WTC11 (cell line): ENCODE measurements around the gene CLCN6. TPM values are rescaled to one million over a fixed set of nuclear protein-coding genes. Genes with fewer than 3 reads are reported as not detected.

ENCODE experiments used
- ATAC-seq: fragments of 200-7000 bp; cut with Tn5 transposase; 2 replicates; pipeline ENCODE4 v1.10.0; 2021; ENCODE audit warnings: mild to moderate bottlenecking, moderate library complexity
- CTCF ChIA-PET: fragments of 300-600 bp; sonication (Branson Sonifier 250); formaldehyde crosslinking; loops from one replicate; lab custom pipeline; 2021; ENCODE audit warnings: antibody characterized with exemption; lab: Charles Lee
- POLR2A ChIA-PET: fragments of 350-600 bp; sonication (Branson Sonifier 250); formaldehyde crosslinking; loops from one replicate; lab custom pipeline; 2021; ENCODE audit warnings: antibody characterized with exemption; lab: Charles Lee
- DNase-seq: peaks from one replicate; pipeline ENCODE4 v3.0.0; 2021; ENCODE audit warnings: low spot score
- H3K27ac Mint-ChIP-seq: 2 replicates; pipeline ENCODE4 v1.8.0; 2021; ENCODE audit warnings: mixed read lengths
- H3K27me3 Mint-ChIP-seq: 2 replicates; pipeline ENCODE4 v1.8.0; 2021; ENCODE audit warnings: low read depth, mild to moderate bottlenecking, moderate library complexity, mixed read lengths
- H3K36me3 Mint-ChIP-seq: 2 replicates; pipeline ENCODE4 v1.8.0; 2021; ENCODE audit warnings: mixed read lengths
- H3K4me1 Mint-ChIP-seq: 2 replicates; pipeline ENCODE4 v1.8.0; 2022; ENCODE audit warnings: mixed read lengths
- H3K4me3 Mint-ChIP-seq: 2 replicates; pipeline ENCODE4 v1.8.0; 2021; ENCODE audit warnings: mild to moderate bottlenecking, moderate library complexity, mixed read lengths
- H3K9me3 Mint-ChIP-seq: 2 replicates; pipeline ENCODE4 v1.8.0; 2021; ENCODE audit warnings: mixed read lengths
- ELF4 ChIP-seq: sonication (generic); formaldehyde crosslinking; IDR thresholded peaks from 2 replicates; pipeline ENCODE4 v1.8.1; 2022; ENCODE audit warnings: low read depth, mild to moderate bottlenecking, moderate library complexity, missing genetic modification reagents
- GTF2I ChIP-seq: fragments of 250-450 bp; sonication (Bioruptor Pico); conservative IDR thresholded peaks from 2 replicates; pipeline ENCODE4 v1.4.0; 2021; ENCODE audit warnings: mild to moderate bottlenecking
- IRF2 ChIP-seq: sonication (generic); formaldehyde crosslinking; IDR thresholded peaks from 2 replicates; pipeline ENCODE4 v1.8.0; 2022; ENCODE audit warnings: low read depth, missing genetic modification reagents, borderline replicate concordance
- KAT7 ChIP-seq: sonication (generic); formaldehyde crosslinking; IDR thresholded peaks from 2 replicates; pipeline ENCODE4 v1.8.1; 2023; ENCODE audit warnings: missing genetic modification reagents, mild to moderate bottlenecking, borderline replicate concordance
- NFYB ChIP-seq: sonication (generic); formaldehyde crosslinking; conservative IDR thresholded peaks from 2 replicates; pipeline ENCODE4 v1.8.0; 2022; ENCODE audit warnings: low read depth, missing genetic modification reagents
- NR2C2 ChIP-seq: sonication (generic); formaldehyde crosslinking; IDR thresholded peaks from 2 replicates; pipeline ENCODE4 v1.8.0; 2022; ENCODE audit warnings: mild to moderate bottlenecking, missing genetic modification reagents
- NR3C1 ChIP-seq: sonication (generic); formaldehyde crosslinking; conservative IDR thresholded peaks from 2 replicates; pipeline ENCODE4 v1.8.1; 2023; ENCODE audit warnings: low read depth, mild to moderate bottlenecking, missing genetic modification reagents
- RORB ChIP-seq: fragments of 250-450 bp; sonication (Bioruptor Pico); IDR thresholded peaks from 2 replicates; pipeline ENCODE4 v1.9.0; 2021; ENCODE audit warnings: mild to moderate bottlenecking
- TCF7 ChIP-seq: sonication (generic); formaldehyde crosslinking; IDR thresholded peaks from 2 replicates; pipeline ENCODE4 v1.8.0; 2022; ENCODE audit warnings: mild to moderate bottlenecking, low read depth, missing genetic modification reagents, moderate library complexity
- ZNF121 ChIP-seq: sonication (generic); formaldehyde crosslinking; IDR thresholded peaks from 2 replicates; pipeline ENCODE4 v1.8.0; 2023; ENCODE audit warnings: missing genetic modification reagents
- ZNF138 ChIP-seq: sonication (generic); formaldehyde crosslinking; conservative IDR thresholded peaks from 2 replicates; pipeline ENCODE4 v1.8.1; 2022; ENCODE audit warnings: mild to moderate bottlenecking, moderate library complexity, missing genetic modification reagents
- ZNF219 ChIP-seq: sonication (generic); formaldehyde crosslinking; IDR thresholded peaks from 2 replicates; pipeline ENCODE4 v1.8.0; 2023; ENCODE audit warnings: missing genetic modification reagents, mild to moderate bottlenecking, borderline replicate concordance
- total RNA-seq: library from RNA; stranded (reverse); gene quantifications from 3 replicates; pipeline ENCODE4 v1.2.3, GENCODE V29; 2021
- TF ChIP-seq, protein P1 (sequence below): sonication (generic); formaldehyde crosslinking; IDR thresholded peaks from 2 replicates; pipeline ENCODE4 v1.8.1; 2022; ENCODE audit warnings: missing genetic modification reagents, borderline replicate concordance
- TF ChIP-seq, protein P2 (sequence below): fragments of 250-450 bp; sonication (Bioruptor Pico); conservative IDR thresholded peaks from 2 replicates; pipeline ENCODE4 v1.9.0; 2021; ENCODE audit warnings: mild to moderate bottlenecking
- TF ChIP-seq, protein P3 (sequence below): sonication (generic); formaldehyde crosslinking; IDR thresholded peaks from 2 replicates; pipeline ENCODE4 v1.8.1; 2023; ENCODE audit warnings: mild to moderate bottlenecking, missing genetic modification reagents

CLCN6 gene
- total RNA-seq, 1 experiment from 2014 or later = 22.3 TPM

DNA sequence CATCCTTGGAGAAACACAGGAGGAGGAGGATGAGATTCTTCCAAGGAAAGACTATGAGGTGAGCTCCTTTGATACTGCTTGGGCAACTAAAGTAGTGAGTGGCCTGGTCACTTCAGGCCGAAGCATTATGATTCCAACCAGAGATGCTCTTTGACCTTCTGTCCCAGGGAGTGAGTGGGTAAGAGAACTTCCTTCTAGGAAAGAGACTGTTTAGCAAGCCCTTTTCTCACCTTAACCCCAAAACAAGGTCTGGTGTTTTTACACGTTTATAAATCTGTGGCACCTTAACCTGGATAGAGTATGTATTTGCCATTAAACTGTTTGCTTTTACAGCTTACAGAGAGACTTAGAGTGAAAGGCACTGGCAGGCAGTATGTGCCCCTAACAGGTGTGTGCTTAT lies 1.1 kb downstream of the CLCN6 start (continued):
- TF ChIP-seq, protein P1, sequence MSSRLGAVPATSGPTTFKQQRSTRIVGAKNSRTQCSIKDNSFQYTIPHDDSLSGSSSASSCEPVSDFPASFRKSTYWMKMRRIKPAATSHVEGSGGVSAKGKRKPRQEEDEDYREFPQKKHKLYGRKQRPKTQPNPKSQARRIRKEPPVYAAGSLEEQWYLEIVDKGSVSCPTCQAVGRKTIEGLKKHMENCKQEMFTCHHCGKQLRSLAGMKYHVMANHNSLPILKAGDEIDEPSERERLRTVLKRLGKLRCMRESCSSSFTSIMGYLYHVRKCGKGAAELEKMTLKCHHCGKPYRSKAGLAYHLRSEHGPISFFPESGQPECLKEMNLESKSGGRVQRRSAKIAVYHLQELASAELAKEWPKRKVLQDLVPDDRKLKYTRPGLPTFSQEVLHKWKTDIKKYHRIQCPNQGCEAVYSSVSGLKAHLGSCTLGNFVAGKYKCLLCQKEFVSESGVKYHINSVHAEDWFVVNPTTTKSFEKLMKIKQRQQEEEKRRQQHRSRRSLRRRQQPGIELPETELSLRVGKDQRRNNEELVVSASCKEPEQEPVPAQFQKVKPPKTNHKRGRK (CRISPR knock-in tag) = no peak
- TF ChIP-seq, protein P2, sequence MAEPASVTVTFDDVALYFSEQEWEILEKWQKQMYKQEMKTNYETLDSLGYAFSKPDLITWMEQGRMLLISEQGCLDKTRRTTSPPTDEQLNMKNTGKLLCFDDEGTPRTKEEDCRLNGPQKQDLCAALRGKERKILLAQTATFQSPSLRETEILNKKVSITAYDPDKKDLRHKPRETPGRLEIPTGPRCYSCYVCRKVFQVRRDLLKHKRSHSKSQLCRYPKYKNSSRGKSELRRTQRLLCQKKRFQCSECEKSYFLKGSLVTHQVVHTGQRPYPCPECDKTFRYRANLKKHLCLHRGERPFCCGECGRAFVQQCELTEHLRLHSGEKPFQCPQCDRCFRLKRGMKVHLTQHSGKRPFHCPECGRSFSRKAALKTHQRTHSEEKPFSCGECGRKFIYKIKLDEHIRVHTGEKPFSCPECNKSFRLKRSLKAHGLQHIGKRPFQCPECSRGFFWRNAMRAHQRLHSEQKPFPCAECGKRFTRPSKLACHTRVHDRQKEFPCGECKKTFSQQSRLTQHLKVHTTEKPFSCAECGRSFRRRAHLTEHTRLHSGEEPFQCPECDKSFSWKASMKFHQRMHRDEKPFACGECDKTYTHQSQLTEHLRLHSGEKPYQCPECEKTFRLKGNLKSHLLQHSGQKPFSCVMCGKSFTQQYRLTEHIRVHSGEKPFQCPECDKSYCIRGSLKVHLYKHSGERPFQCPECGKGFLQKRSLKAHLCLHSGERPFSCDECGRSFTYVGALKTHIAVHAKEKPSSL (CRISPR knock-in tag) = no peak
- TF ChIP-seq TCF7 (CRISPR knock-in tag) (no peak), ZNF219 (CRISPR knock-in tag) (no peak), ELF4 (CRISPR knock-in tag) (no peak), IRF2 (CRISPR knock-in tag) (no peak), NR3C1 (CRISPR knock-in tag) (no peak)

DNA sequence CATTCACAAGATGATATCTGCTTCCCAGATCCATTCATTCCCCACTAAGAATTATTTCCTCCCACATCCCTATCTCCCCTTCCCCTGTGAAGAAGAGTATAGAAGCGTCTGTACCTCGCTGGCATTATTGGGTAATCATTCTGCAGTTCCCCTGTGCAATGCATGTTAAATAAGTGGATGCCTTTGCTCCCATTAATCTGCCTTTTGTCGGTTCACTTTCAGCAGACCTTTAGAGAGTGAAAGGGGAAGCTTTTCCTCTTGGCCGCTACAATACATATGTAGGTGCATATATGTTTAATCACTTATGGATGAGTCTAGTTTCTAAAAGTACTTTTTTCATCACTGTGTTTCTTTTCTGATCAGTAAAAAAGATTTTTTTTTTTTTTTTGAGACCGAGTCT lies 7.0 kb downstream of the CLCN6 start:
- peaks cover 8% of the 10 kb centered on the region for H3K4me1 Mint-ChIP-seq
- ChIA-PET CTCF (interaction anchor here (1.4 kb wide), 1 partner anchor 28 kb away, joined by 4 read pairs; no protein-coding TSS in a partner anchor), POLR2A (no interaction called here)
- no peaks in the 10 kb centered on the region for H3K9me3 Mint-ChIP-seq
- ATAC-seq = no peak
- H3K27me3 Mint-ChIP-seq = no peaks in the 10 kb centered on the region
- no peak for DNase-seq
- H3K36me3 Mint-ChIP-seq = peaks cover 48% of the 10 kb centered on the region
- TF ChIP-seq ZNF138 = no peak
- TF ChIP-seq, protein P1 (CRISPR knock-in tag) = no peak
- TF ChIP-seq RORB = no peak
- TF ChIP-seq GTF2I (CRISPR knock-in tag) = no peak
- no peak for TF ChIP-seq NFYB (CRISPR knock-in tag)
- H3K4me3 Mint-ChIP-seq = no peak overlapping the region
- no peak overlapping the region for H3K27ac Mint-ChIP-seq

DNA sequence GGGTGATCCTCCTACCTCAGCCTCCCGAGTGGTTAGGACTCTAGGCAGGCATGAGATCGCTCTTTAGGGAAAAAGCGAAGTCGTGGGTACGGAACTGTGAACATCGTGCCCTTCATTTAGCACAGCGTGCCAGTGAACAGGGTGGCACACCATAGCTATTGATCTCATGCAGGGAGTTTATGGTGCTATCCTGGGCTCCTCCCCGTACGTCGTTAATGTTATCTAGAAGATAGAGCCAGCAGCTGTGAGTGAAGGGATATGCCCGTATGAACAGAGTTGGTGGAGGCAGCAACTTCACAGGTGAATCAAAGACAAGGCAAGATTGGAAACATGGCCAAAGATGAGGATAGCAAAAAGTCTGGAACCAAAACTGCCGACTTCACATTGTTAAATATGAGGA lies 11.2 kb downstream of the CLCN6 start:
- Mint-ChIP-seq H3K36me3 (peaks cover 52% of the 10 kb centered on the region), H3K27me3 (no peaks in the 10 kb centered on the region), H3K9me3 (no peaks in the 10 kb centered on the region), H3K4me1 (no peaks in the 10 kb centered on the region), H3K27ac (no peak overlapping the region), H3K4me3 (no peak overlapping the region)
- CTCF ChIA-PET = no interaction called here
- no peak for DNase-seq
- no peak for TF ChIP-seq KAT7 (CRISPR knock-in tag)
- TF ChIP-seq, all 79 proteins: peak for 0
- ATAC-seq = no peak
- POLR2A ChIA-PET = no interaction called here

DNA sequence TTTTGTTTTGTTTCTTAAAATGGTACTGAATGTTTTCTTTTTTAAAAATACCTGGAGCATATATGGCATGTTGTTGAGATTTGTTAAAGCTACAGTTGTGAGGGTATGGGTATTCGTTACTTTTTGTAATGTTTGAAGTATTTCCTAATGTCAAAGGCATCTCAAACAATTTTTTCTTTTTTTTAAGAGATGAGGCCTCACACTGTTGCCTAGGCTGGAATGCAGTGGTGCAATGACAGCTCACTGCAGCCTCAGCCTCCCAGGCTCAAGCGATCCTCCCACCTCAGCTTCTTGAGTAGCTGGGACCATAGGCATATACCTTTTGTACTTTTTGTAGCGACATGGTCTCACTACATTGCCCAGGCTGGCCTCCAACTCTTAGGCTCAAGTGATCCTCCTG lies 16.1 kb downstream of the CLCN6 start:
- TF ChIP-seq NR2C2 (CRISPR knock-in tag) = no peak
- TF ChIP-seq, protein P3, sequence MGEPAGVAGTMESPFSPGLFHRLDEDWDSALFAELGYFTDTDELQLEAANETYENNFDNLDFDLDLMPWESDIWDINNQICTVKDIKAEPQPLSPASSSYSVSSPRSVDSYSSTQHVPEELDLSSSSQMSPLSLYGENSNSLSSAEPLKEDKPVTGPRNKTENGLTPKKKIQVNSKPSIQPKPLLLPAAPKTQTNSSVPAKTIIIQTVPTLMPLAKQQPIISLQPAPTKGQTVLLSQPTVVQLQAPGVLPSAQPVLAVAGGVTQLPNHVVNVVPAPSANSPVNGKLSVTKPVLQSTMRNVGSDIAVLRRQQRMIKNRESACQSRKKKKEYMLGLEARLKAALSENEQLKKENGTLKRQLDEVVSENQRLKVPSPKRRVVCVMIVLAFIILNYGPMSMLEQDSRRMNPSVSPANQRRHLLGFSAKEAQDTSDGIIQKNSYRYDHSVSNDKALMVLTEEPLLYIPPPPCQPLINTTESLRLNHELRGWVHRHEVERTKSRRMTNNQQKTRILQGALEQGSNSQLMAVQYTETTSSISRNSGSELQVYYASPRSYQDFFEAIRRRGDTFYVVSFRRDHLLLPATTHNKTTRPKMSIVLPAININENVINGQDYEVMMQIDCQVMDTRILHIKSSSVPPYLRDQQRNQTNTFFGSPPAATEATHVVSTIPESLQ (CRISPR knock-in tag) = no peak
- 0 out of 2 replicates have a peak, but pooled peaks have one; percentile 40 for TF ChIP-seq ZNF121 (CRISPR knock-in tag)
- TF ChIP-seq, all 79 proteins: peak for 1
- Mint-ChIP-seq H3K4me3 (no peak overlapping the region), H3K27ac (no peak overlapping the region), H3K4me1 (no peaks in the 10 kb centered on the region), H3K9me3 (no peaks in the 10 kb centered on the region), H3K27me3 (no peaks in the 10 kb centered on the region), H3K36me3 (peaks cover 52% of the 10 kb centered on the region)
- ChIA-PET POLR2A (no interaction called here), CTCF (interaction anchor here (0.9 kb wide), 1 partner anchor 16 kb away, joined by 3 read pairs; no protein-coding TSS in a partner anchor)
- ATAC-seq (no peak), DNase-seq (no peak)
